ENCODE data around the gene GSC2.

Gene GSC2

GRCh38 chr22:19149991-19150390 lies at the start of gene GSC2:
GSC2 (minus strand) TSS chr22:19150292; CDS start chr22:19150283, 9 bp downstream.
- DNase-seq = no peak

GRCh38 chr22:19199479-19199878 lies 49.4 kb upstream of the GSC2 start:
- no peak for DNase-seq

- DNase-seq = no peak
Observed at GRCh38 chr22:19197997-19198865, 48.1 kb upstream of the GSC2 start.

GRCh38 chr22:19196841-19197612 lies 46.9 kb upstream of the GSC2 start:
- no peak for DNase-seq

GRCh38 chr22:19195796-19196731 lies 46.0 kb upstream of the GSC2 start:
- DNase-seq = no peak

- DNase-seq = no peak
Observed at GRCh38 chr22:19194766-19195536, 44.9 kb upstream of the GSC2 start.

- no peak for DNase-seq
Observed at GRCh38 chr22:19193879-19194278, 43.8 kb upstream of the GSC2 start.

GRCh38 chr22:19187716-19188563 lies 37.8 kb upstream of the GSC2 start:
- DNase-seq = no peak

- no peak for DNase-seq
Observed at GRCh38 chr22:19184276-19184997, 34.3 kb upstream of the GSC2 start.

- no peak for DNase-seq
Observed at GRCh38 chr22:19183216-19183615, 33.1 kb upstream of the GSC2 start.

GRCh38 chr22:19182472-19183157 lies 32.5 kb upstream of the GSC2 start:
- DNase-seq = no peak

GRCh38 chr22:19181786-19182471 lies 31.8 kb upstream of the GSC2 start:
- no peak for DNase-seq

GRCh38 chr22:19180740-19181410 lies 30.8 kb upstream of the GSC2 start:
- no peak for DNase-seq

GRCh38 chr22:19180234-19180633 lies 30.1 kb upstream of the GSC2 start:
- no peak for DNase-seq

- peak in 11 of 14 donors; percentile 37 to 75 (median 65) for DNase-seq
Observed at GRCh38 chr22:19179497-19180048, 29.5 kb upstream of the GSC2 start.

GRCh38 chr22:19178657-19179496 lies 28.8 kb upstream of the GSC2 start, which contains the start of gene SLC25A1:
SLC25A1 (minus strand) TSS chr22:19178736; CDS start chr22:19178673, 63 bp downstream.
- peak in 13 of 14 donors; percentile 52 to 91 (median 78) for DNase-seq

Data from C1 segment of cervical spinal cord (tissue), 14 donors.